ENCODE results near the gene PCDH12.
"Not testable (repeated sequence)": the region's sequence is repeated elsewhere in the genome, so short reads cannot be mapped to it uniquely, and the experiment has no call there.

The PCDH12 gene

DNA sequence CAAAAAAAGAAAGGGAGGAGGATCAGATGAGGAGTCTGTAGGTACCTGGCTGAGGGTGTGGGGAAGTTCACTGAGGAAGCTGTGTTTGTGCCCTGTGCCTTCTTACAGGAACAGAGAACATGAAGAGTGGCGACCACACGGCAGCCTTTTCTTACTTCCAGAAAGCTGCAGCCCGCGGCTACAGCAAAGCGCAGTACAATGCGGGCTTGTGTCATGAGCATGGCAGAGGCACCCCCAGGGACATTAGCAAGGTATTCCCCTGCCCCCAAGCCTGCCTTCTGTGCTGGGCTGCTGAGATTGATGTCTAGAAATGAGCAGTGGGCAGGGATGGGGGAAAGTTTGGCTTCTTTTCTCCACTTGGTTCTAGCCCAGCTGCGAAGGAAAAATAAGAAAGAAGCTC lies 24.9 kb downstream of the PCDH12 start:
- Histone ChIP-seq H3K9ac (ENCODE audit: low read length) (no peak overlapping the region), H3K4me1 (ENCODE audit: control insufficient read depth, insufficient read depth, low read length) (no peaks in the 10 kb centered on the region), H3K36me3 (ENCODE audit: control insufficient read depth, insufficient read depth, low read length, severe bottlenecking) (peaks cover 89% of the 10 kb centered on the region), H3K9me3 (ENCODE audit: control insufficient read depth, low read length) (no peaks in the 10 kb centered on the region), H3K4me3 (ENCODE audit: low read length) (no peak overlapping the region), H3K27me3 (replicated peaks; ENCODE audit: control insufficient read depth, insufficient read depth, low read length) (no peaks in the 10 kb centered on the region)
- DNase-seq (ENCODE audit: low read depth): no peak

DNA sequence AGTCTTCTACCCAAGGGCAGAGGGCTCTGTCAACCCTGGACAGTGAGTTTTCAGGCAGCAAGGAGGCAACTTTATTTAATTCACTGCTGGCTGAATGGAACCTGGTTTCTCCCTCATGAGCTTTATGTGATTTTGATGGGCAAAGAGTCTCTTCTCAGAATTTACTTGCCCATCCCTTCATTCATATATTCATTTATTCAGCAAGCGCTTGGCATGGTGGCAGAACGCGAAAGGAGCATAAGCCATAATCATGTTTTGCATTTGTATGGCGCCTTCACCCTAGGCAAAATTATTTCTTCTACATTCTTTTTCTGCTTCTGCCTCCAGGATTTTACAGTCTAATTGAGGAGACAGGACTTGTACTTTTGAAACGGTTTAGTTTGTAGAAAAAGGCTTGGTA lies 26.3 kb downstream of the PCDH12 start:
- H3K27me3 ChIP-seq (replicated peaks; ENCODE audit: control insufficient read depth, insufficient read depth, low read length): no peaks in the 10 kb centered on the region
- H3K9me3 ChIP-seq (ENCODE audit: control insufficient read depth, low read length): no peaks in the 10 kb centered on the region
- no peak overlapping the region for H3K4me3 ChIP-seq (ENCODE audit: low read length)
- H3K36me3 ChIP-seq (ENCODE audit: control insufficient read depth, insufficient read depth, low read length, severe bottlenecking): peaks cover 89% of the 10 kb centered on the region
- H3K4me1 ChIP-seq (ENCODE audit: control insufficient read depth, insufficient read depth, low read length): no peaks in the 10 kb centered on the region
- no peak overlapping the region for H3K9ac ChIP-seq (ENCODE audit: low read length)
- no peak for DNase-seq (ENCODE audit: low read depth)

DNA sequence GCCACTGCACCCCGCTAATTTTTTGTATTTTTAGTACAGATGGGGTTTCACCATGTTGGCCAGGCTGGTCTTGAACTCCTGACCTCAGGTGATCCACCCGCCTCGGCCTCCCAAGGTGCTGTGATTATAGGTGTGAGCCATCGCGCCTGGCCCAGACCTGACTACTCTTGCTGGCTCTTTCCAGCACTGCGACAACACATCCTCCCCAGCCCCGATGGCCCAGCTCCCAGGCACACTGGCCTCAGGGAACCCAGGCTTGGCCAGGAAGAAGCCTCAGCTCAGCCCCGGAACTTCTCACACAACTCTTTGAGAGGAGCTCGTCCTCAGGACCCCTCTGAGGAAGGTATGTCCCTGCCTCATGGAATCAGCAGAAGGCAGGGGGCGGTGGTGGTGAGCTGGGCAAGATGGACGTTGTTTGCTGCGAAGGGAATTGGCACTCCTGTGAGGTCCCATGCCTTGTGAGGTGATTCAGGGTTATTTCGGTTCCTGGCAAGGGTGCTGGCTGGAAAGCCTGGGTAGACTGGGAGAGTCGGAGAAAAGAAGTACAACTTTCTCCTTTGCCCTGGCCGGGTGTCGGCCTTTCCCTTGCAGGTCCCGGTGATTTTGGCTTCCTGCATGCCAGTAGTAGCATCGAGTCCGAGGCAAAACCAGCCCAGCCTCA lies 28.5 kb downstream of the PCDH12 start:
- Histone ChIP-seq H3K36me3 (ENCODE audit: control insufficient read depth, insufficient read depth, low read length, severe bottlenecking) (peaks cover 80% of the 10 kb centered on the region), H3K27me3 (replicated peaks; ENCODE audit: control insufficient read depth, insufficient read depth, low read length) (no peaks in the 10 kb centered on the region), H3K4me1 (ENCODE audit: control insufficient read depth, insufficient read depth, low read length) (no peaks in the 10 kb centered on the region), H3K4me3 (ENCODE audit: low read length) (no peak overlapping the region), H3K9ac (ENCODE audit: low read length) (no peak overlapping the region), H3K9me3 (ENCODE audit: control insufficient read depth, low read length) (no peaks in the 10 kb centered on the region)
- no peak for DNase-seq (ENCODE audit: low read depth)

DNA sequence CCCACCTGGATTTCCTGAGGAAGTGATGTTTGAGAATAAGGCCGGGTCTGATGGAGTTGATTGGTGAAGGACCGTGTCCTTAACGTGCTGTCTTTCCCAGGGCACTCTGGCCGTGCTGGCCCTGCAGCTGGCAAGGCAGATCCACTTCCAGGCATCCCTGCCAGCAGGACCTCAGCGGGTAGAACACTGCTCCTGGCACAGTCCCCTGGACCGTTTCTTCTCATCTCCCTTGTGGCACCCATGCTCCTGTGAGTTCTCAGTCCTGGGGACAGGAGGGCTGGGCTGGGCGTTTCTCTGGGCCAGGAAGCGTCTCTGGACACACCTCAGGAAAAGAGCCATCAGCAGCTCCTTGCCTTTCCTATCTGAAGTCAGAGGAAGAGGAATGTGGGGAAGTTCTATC lies 30.0 kb downstream of the PCDH12 start:
- peaks cover 7% of the 10 kb centered on the region for H3K4me1 ChIP-seq (ENCODE audit: control insufficient read depth, insufficient read depth, low read length)
- H3K36me3 ChIP-seq (ENCODE audit: control insufficient read depth, insufficient read depth, low read length, severe bottlenecking): peaks cover 67% of the 10 kb centered on the region
- H3K9ac ChIP-seq (ENCODE audit: low read length): no peak overlapping the region
- H3K4me3 ChIP-seq (ENCODE audit: low read length): no peak overlapping the region
- DNase-seq (ENCODE audit: low read depth): no peak
- no peaks in the 10 kb centered on the region for H3K9me3 ChIP-seq (ENCODE audit: control insufficient read depth, low read length)
- H3K27me3 ChIP-seq (replicated peaks; ENCODE audit: control insufficient read depth, insufficient read depth, low read length): no peaks in the 10 kb centered on the region

DNA sequence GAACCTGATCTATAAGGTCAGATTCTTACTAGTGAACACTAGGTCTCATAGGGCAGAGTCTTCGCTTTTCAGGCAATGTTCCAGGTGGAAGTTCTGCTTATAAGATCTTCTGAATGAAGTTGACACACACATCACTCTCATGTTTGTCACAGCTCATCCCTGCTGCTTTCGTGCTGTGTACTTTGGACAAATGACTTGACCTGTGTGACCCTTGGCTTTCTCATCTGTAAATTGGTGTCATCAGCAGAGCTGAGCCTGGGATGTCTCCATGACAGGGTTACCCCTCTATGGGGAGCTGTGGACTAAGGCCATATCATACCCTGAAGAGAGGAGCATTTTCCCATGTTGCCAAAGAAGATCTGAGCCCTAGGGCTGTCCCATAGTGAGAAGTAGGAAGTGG lies 31.6 kb downstream of the PCDH12 start:
- DNase-seq (ENCODE audit: low read depth): no peak
- H3K4me3 ChIP-seq (ENCODE audit: low read length): no peak overlapping the region
- H3K36me3 ChIP-seq (ENCODE audit: control insufficient read depth, insufficient read depth, low read length, severe bottlenecking): peaks cover 54% of the 10 kb centered on the region
- H3K9me3 ChIP-seq (ENCODE audit: control insufficient read depth, low read length): no peaks in the 10 kb centered on the region
- no peaks in the 10 kb centered on the region for H3K27me3 ChIP-seq (replicated peaks; ENCODE audit: control insufficient read depth, insufficient read depth, low read length)
- peak overlapping the region; percentile 7 for H3K9ac ChIP-seq (ENCODE audit: low read length)
- peaks cover 13% of the 10 kb centered on the region for H3K4me1 ChIP-seq (ENCODE audit: control insufficient read depth, insufficient read depth, low read length)

DNA sequence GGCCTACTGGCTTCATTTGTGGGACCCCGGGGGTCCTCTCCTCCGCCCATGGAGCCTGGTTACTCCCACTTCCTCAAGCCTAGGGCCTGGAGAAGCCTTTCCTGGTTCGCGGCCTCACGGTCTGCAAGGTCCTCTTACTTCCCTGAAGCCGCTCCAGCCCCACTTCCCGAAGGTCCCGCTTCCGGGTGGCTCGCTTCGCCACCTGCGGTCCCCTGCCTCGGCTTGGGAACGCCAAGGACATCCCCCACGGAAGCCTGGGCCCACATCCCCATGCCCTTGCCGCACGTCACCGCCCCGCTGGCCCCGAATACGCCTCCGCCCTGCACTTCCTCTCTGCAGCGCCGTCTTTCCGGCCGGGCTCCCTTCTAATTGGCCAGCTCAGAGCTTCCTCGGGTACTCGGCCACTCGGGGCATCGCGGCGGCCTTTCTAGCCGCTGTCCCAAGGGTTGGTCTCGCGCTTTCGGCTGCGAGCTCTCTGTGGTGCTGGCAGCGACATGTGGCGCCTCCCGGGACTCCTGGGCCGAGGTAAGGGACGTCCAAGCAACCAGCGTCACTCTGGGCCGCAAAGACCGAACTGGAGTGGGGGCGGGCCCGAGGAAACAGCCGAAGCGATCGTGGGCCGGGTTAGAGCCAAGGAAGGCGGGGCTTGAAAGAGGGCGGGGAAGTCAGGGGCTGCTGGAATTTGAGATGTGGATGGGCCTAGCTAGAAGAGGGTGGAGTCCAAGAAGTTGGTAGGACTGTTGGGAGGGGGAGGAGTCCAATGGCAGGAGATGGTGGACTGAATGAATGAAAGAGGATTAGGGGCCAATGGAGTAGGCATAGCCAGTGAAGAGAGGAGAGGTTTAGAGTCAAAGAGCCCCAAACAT lies 34.3 kb downstream of the PCDH12 start, which contains the start of gene DELE1:
DELE1 (plus strand) TSS at position 424 of the 866 bp plus-strand sequence; CDS start at position 495, 71 bp downstream.
- peak within 1 kb of the TSS; percentile 98 for H3K9ac ChIP-seq (ENCODE audit: low read length)
- peaks cover 28% of the 10 kb centered on the region for H3K36me3 ChIP-seq (ENCODE audit: control insufficient read depth, insufficient read depth, low read length, severe bottlenecking)
- peak within 1 kb of the TSS; percentile 96 for H3K4me3 ChIP-seq (ENCODE audit: low read length)
- no peaks in the 10 kb centered on the region for H3K9me3 ChIP-seq (ENCODE audit: control insufficient read depth, low read length)
- peak; percentile 97 for DNase-seq (ENCODE audit: low read depth)
- H3K4me1 ChIP-seq (ENCODE audit: control insufficient read depth, insufficient read depth, low read length): peaks cover 13% of the 10 kb centered on the region
- H3K27me3 ChIP-seq (replicated peaks; ENCODE audit: control insufficient read depth, insufficient read depth, low read length): no peaks in the 10 kb centered on the region

DNA sequence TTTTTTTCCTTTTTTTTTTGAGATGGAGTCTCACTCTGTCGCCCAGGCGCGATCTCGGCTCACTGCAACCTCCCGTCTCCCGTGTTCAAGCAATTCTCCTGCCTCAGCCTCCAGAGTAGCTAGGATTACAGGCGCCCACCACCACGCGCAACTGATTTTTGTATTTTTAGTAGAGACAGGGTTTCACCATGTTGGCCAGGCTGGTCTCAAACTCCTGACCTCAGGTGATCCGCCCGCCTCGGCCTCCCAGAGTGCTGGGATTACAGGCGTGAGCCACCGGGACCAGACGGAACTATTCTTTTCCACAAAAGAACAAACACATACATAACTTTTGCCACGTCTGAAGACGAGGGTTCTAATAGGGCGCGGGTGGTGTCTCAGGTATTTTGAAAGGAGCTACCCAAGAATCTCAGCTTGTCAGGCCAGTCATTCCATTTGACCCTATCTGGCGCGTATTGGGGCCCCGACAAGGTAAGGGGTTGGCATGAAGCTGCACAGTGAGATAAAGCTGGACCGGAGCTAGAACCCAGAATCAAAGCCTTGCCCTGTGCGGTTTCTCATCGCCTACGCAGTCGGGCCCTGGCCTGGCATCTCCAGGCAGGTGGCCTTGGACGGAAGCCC lies 35.1 kb downstream of the PCDH12 start:
- DNase-seq (ENCODE audit: low read depth); H3K9me3 ChIP-seq (ENCODE audit: control insufficient read depth, low read length): not testable (repeated sequence)

DNA sequence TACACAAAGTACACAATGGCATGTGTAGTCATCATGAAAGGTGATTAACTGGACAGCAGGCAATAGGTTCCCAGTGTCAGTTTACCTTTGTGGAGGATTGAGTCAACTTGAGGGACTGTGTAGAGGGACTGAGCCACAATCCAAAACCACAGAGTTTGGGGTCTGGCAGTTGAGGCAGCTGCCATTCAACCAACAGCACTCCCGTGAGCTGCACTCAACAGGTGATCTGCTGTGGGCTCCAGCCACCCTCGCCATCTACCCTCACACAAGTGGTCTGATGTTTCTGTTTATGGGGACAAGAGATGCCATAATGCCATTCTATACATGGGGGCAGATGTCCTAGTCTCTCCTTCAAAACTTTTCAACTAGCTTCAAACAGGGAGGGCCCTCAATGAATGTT lies 37.2 kb downstream of the PCDH12 start:
- no peak overlapping the region for H3K9ac ChIP-seq (ENCODE audit: low read length)
- H3K9me3 ChIP-seq (ENCODE audit: control insufficient read depth, low read length): no peaks in the 10 kb centered on the region
- no peak for DNase-seq (ENCODE audit: low read depth)
- no peak overlapping the region for H3K4me3 ChIP-seq (ENCODE audit: low read length)
- peaks cover 8% of the 10 kb centered on the region for H3K27me3 ChIP-seq (replicated peaks; ENCODE audit: control insufficient read depth, insufficient read depth, low read length)
- H3K4me1 ChIP-seq (ENCODE audit: control insufficient read depth, insufficient read depth, low read length): peaks cover 13% of the 10 kb centered on the region
- H3K36me3 ChIP-seq (ENCODE audit: control insufficient read depth, insufficient read depth, low read length, severe bottlenecking): peaks cover 5% of the 10 kb centered on the region

More for the DNA sequence above, 35.1 kb downstream of the PCDH12 start:
- Histone ChIP-seq H3K4me3 (ENCODE audit: low read length) (peak overlapping the region; percentile 96), H3K4me1 (ENCODE audit: control insufficient read depth, insufficient read depth, low read length) (peaks cover 13% of the 10 kb centered on the region), H3K9ac (ENCODE audit: low read length) (peak overlapping the region; percentile 98), H3K36me3 (ENCODE audit: control insufficient read depth, insufficient read depth, low read length, severe bottlenecking) (peaks cover 20% of the 10 kb centered on the region)
- not testable (repeated sequence) for H3K27me3 ChIP-seq (replicated peaks; ENCODE audit: control insufficient read depth, insufficient read depth, low read length)

DNA sequence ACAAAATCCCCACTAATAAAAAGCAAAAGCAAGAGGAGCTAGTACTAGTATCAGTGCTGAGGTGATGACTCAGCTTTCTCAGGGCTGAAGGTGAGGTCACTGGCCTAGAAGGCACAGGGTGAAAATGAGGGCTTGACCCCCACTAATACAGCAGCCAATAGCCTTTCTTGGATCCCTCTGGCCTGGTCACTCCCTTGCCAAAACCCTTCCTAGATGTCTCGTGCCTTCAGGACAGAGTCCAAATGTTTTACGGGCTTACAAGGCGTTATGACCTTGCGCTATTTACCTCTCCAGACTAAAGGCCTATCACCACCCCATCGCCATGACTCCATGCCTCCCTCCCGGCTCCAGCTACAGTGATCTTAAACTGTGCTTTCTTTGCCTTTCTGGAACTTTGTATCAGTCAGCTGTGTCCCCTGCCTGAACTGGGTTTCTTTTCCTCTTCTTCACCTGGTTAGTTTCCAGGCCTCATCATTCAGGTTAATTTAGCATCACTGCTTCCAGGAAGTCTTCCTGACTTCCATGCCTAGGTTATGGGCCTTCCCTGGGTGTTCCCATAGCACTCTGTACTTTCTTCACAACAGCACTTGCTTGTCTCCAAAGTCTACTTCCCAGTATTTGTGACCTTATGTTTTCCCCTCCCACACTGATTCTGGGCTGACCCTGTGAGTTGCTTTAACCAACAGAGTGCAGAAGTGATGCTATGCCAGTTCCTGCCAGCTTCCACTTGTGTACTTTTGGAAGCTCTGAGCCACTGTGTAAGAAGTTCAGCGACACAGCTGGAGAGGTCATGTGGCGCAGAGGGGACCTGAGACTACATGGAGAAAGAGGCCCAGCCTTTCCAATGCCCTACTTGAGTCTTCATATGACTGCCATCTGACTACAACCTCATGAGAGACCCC lies 38.5 kb downstream of the PCDH12 start:
- no peak for DNase-seq (ENCODE audit: low read depth)
- no peaks in the 10 kb centered on the region for H3K9me3 ChIP-seq (ENCODE audit: control insufficient read depth, low read length)
- H3K4me3 ChIP-seq (ENCODE audit: low read length): no peak overlapping the region
- no peaks in the 10 kb centered on the region for H3K36me3 ChIP-seq (ENCODE audit: control insufficient read depth, insufficient read depth, low read length, severe bottlenecking)
- peaks cover 13% of the 10 kb centered on the region for H3K4me1 ChIP-seq (ENCODE audit: control insufficient read depth, insufficient read depth, low read length)
- peaks cover 8% of the 10 kb centered on the region for H3K27me3 ChIP-seq (replicated peaks; ENCODE audit: control insufficient read depth, insufficient read depth, low read length)
- no peak overlapping the region for H3K9ac ChIP-seq (ENCODE audit: low read length)

DNA sequence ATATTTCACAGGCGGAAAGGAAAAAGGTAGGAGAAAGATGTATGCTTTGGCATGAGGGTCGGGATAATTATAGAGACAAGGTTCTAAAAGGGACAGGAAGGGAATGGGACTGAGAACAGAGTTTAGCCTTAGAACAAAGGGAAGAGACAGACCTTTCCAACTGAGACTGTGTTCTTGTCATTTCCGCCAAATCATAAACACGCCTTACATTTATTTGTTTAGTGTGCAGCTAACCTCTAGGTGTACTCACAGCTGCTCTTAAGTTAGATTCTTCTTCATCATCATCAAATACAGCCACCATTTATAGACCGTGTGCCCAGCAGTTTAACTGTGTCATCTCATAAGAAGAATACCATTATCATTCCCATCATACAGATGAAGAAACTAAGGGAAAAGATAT lies 40.2 kb downstream of the PCDH12 start:
- Histone ChIP-seq H3K4me1 (ENCODE audit: control insufficient read depth, insufficient read depth, low read length) (peaks cover 9% of the 10 kb centered on the region), H3K4me3 (ENCODE audit: low read length) (no peak overlapping the region), H3K27me3 (replicated peaks; ENCODE audit: control insufficient read depth, insufficient read depth, low read length) (peaks cover 8% of the 10 kb centered on the region), H3K9me3 (ENCODE audit: control insufficient read depth, low read length) (no peaks in the 10 kb centered on the region), H3K9ac (ENCODE audit: low read length) (no peak overlapping the region), H3K36me3 (ENCODE audit: control insufficient read depth, insufficient read depth, low read length, severe bottlenecking) (no peaks in the 10 kb centered on the region)
- no peak for DNase-seq (ENCODE audit: low read depth)

All from adipocyte (in vitro differentiated cells).